Natural killer cell treated with Interleukin-12 subunit alpha and Interleukin-12 subunit beta and Interleukin-15 and Interleukin-18, amount 100 ng/mL, for 72 hours (primary cell): ENCODE results near the gene ARHGAP36. TPM values are rescaled to one million over a fixed set of nuclear protein-coding genes. Genes with fewer than 3 reads are reported as not detected.
A peak's percentile ranks its signal among the peaks of the same experiment; 100 is the strongest.

Source experiments
- ATAC-seq, 2 donors: fragments of 150-1000 bp; cut with Tn5 transposase in 1 of 2; sonication (Bioruptor Pico), chemical (Tn5 transposase) in 1 of 2; 2 replicates each; pipeline ENCODE4 v1.10.0; 2021
- DNase-seq: peaks from one replicate; pipeline ENCODE4 v3.0.0; 2022; ENCODE audit warnings: low spot score
- H3K27ac Mint-ChIP-seq, 2 donors: 1 replicate in 1 of 2; 2 replicates in 1 of 2; pipeline ENCODE4 v1.8.0; 2022; ENCODE audit warnings: mixed read lengths in 2 of 2, mild to moderate bottlenecking in 1 of 2, moderate library complexity in 1 of 2
- H3K27me3 Mint-ChIP-seq, 2 donors: 1 replicate in 1 of 2; 2 replicates in 1 of 2; pipeline ENCODE4 v1.8.0; 2022; ENCODE audit warnings: mixed read lengths in 2 of 2
- H3K36me3 Mint-ChIP-seq: one replicate; pipeline ENCODE4 v1.8.0; 2022; ENCODE audit warnings: mixed read lengths
- H3K4me1 Mint-ChIP-seq, 2 donors: 1 replicate in 1 of 2; 2 replicates in 1 of 2; pipeline ENCODE4 v1.8.0; 2022; ENCODE audit warnings: low read depth in 2 of 2, mixed read lengths in 2 of 2, mild to moderate bottlenecking in 1 of 2
- H3K4me3 Mint-ChIP-seq: one replicate; pipeline ENCODE4 v1.8.0; 2022; ENCODE audit warnings: mixed read lengths
- H3K9me3 Mint-ChIP-seq: 2 replicates; pipeline ENCODE4 v1.8.0; 2022; ENCODE audit warnings: mixed read lengths
- total RNA-seq, 2 donors: library from RNA; stranded (reverse); gene quantifications; one replicate each; pipeline ENCODE4 v1.2.3, GENCODE V29; 2022

ARHGAP36 gene
- total RNA-seq, 2 donors from 2014 or later, result not detected

DNA sequence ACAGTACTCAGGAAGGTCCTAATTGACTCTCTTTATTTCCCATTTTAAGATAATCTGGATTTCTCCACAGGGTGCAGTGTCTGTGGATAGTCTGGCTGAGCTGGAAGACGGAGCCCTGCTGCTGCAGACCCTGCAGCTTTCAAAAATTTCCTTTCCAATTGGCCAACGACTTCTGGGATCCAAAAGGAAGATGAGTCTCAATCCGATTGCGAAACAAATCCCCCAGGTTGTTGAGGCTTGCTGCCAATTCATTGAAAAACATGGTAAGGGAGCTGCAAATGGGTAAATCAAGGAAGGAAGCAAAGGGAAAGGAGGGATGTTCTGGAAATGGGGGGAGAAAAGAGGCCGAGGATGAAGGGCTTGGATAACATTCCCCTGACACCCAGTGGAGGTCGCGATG is 26.0 kb downstream of the ARHGAP36 start:
- H3K4me1 Mint-ChIP-seq, result no peaks in the 10 kb centered on the region
- H3K9me3 Mint-ChIP-seq, result no peaks in the 10 kb centered on the region
- no peaks in the 10 kb centered on the region for H3K36me3 Mint-ChIP-seq
- DNase-seq (no peak), ATAC-seq (no peak)
- no peak overlapping the region for H3K27ac Mint-ChIP-seq
- no peak overlapping the region for H3K4me3 Mint-ChIP-seq
- peaks cover 45 to 63% of the 10 kb centered on the region in 2 donors for H3K27me3 Mint-ChIP-seq

DNA sequence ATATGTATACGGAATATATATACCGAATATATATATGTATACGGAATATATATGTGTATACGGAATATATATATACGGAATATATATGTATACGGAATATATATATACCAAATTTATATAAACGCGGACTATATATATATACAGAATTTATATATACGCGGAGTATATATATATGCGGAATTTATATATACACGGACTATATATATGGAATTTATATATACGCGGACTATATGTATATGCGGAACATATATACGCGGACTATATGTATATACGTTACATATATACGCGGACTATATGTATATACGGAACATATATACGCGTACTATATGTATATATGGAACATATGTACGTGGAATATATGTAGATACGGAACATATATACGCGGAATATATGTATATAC is 78.6 kb downstream of the ARHGAP36 start:
- DNase-seq (no peak), ATAC-seq (no peak)
- H3K27ac Mint-ChIP-seq, result no peak overlapping the region
- no peak overlapping the region for H3K4me3 Mint-ChIP-seq
- no peaks in the 10 kb centered on the region for H3K27me3 Mint-ChIP-seq
- no peaks in the 10 kb centered on the region for H3K4me1 Mint-ChIP-seq
- no peaks in the 10 kb centered on the region for H3K9me3 Mint-ChIP-seq
- H3K36me3 Mint-ChIP-seq, result no peaks in the 10 kb centered on the region

DNA sequence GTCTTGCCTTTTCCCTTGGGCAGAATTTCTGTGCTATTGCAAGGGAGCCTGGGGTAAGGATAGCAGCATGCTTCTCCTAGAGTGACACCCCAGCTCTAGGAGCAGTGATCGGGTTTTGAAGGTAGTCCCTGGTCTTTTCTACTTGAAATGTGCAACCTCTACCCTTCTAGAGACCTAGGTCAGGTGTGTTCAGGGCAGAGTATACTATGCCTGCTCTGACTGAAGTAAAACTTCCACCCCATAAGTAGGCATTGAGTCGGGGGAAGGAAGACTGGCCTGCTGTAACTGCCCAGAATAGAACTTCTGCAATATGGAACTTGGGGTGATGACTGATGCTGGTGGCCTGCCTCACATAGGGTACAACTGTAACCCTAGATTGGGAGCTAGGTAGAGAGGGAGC is 80.9 kb downstream of the ARHGAP36 start:
- Mint-ChIP-seq H3K27me3 (no peaks in the 10 kb centered on the region), H3K27ac (no peak overlapping the region), H3K36me3 (no peaks in the 10 kb centered on the region), H3K9me3 (no peaks in the 10 kb centered on the region), H3K4me3 (no peak overlapping the region), H3K4me1 (no peaks in the 10 kb centered on the region)
- ATAC-seq (peak in 1 of 2 donors; percentile 11), DNase-seq (no peak)

Other genes with a start within 250 kb of the ARHGAP36 start
- gene ENOX2, start 155.1 kb upstream of the ARHGAP36 start, total RNA-seq, result 10 to 100 TPM; 16.6 to 19.8 TPM
- gene IGSF1, start 231.0 kb downstream of the ARHGAP36 start, total RNA-seq, result not detected